Type B pancreatic cell (in vitro differentiated cells): ENCODE results near the gene MSL2. TPM values are rescaled to one million over a fixed set of nuclear protein-coding genes. Genes with fewer than 3 reads are reported as not detected.
"Not testable (repeated sequence)": the region's sequence is repeated elsewhere in the genome, so short reads cannot be mapped to it uniquely, and the experiment has no call there.

Experiments
- DNase-seq: peaks from one replicate; pipeline ENCODE4 v3.0.0; 2021; ENCODE audit warnings: mixed read lengths; ENCODE audit not compliant: unreplicated experiment; ENCODE audit errors: extremely low spot score
- H3K27ac Mint-ChIP-seq: 2 replicates; pipeline ENCODE4 v1.8.0; 2021; ENCODE audit warnings: mild to moderate bottlenecking, mixed read lengths
- H3K27me3 Mint-ChIP-seq: 2 replicates; pipeline ENCODE4 v1.8.0; 2021; ENCODE audit warnings: mixed read lengths
- H3K36me3 Mint-ChIP-seq: 2 replicates; pipeline ENCODE4 v1.8.0; 2021; ENCODE audit warnings: mixed read lengths
- H3K4me1 Mint-ChIP-seq: one replicate; pipeline ENCODE4 v1.8.0; 2021; ENCODE audit warnings: mixed read lengths; ENCODE audit not compliant: unreplicated experiment
- H3K4me3 Mint-ChIP-seq: 2 replicates; pipeline ENCODE4 v1.8.0; 2021; ENCODE audit warnings: mild to moderate bottlenecking, mixed read lengths
- H3K9me3 Mint-ChIP-seq: 2 replicates; pipeline ENCODE4 v1.8.0; 2021; ENCODE audit warnings: mixed read lengths
- CTCF ChIP-seq: fragments of 200-600 bp; sonication (generic); conservative IDR thresholded peaks from 2 replicates; pipeline ENCODE4 v1.5.0; 2021; ENCODE audit warnings: antibody characterized with exemption, mild to moderate bottlenecking
- total RNA-seq: library from RNA; stranded (reverse); gene quantifications from 2 replicates; pipeline ENCODE4 v1.2.1, GENCODE V29; 2021; ENCODE audit warnings: low replicate concordance

The MSL2 gene
- total RNA-seq, 1 donor from 2014 or later: 38.4 TPM

- Mint-ChIP-seq H3K27ac (no peak overlapping the region), H3K27me3 (no peaks in the 10 kb centered on the region), H3K9me3 (no peaks in the 10 kb centered on the region), H3K36me3 (peaks cover 12% of the 10 kb centered on the region), H3K4me3 (no peak overlapping the region), H3K4me1 (peaks cover 7% of the 10 kb centered on the region)
- TF ChIP-seq CTCF: no peak
- DNase-seq: no peak
Measured at GRCh38 chr3:136136454-136136853, 59.7 kb downstream of the MSL2 start.

DNA sequence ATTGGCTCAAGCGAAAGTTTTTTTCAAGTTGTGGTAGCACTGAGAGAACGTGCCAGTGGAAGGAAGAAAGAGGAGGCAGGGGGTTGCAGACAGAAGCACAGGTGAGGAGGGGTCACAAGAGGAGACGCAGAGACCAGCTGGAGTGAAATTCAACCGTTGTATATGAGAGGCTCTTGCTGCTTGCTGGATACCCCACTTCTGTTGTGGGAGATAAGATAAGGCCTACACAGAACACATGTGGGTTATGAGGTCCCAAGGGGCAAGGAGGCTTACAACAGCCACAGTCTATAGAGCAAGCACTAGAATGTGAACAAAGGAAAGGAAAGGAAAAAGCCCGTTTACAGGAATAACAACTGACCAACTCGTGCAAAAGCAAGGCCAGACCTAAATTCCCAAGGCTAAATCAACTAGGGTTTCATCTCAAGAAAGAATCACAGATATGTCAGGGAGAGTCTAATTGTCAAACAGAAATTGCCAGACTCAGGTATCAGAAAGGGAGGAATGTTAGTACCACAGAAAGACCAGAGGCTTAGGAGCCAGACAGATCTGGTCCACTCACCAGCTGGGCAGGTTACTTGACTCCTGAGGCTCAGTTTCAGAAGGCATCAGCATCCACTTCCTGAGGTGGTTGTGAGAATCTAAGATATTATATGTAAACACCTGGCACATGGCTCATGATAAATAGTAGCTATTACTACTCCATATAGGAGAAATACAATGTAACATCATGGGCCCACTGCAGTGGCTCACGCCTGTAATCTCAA is 60.9 kb downstream of the MSL2 start:
- TF ChIP-seq CTCF: no peak
- H3K36me3 Mint-ChIP-seq: peaks cover 12% of the 10 kb centered on the region
- DNase-seq: no peak
- peak overlapping the region; percentile 2 for H3K27ac Mint-ChIP-seq
- H3K4me1 Mint-ChIP-seq: peaks cover 7% of the 10 kb centered on the region
- H3K4me3 Mint-ChIP-seq: no peak overlapping the region
- H3K9me3 Mint-ChIP-seq: no peaks in the 10 kb centered on the region
- H3K27me3 Mint-ChIP-seq: no peaks in the 10 kb centered on the region

- H3K27ac Mint-ChIP-seq: no peak overlapping the region
- H3K36me3 Mint-ChIP-seq: peaks cover 12% of the 10 kb centered on the region
- peaks cover 7% of the 10 kb centered on the region for H3K4me1 Mint-ChIP-seq
- TF ChIP-seq CTCF: no peak
- H3K27me3 Mint-ChIP-seq: no peaks in the 10 kb centered on the region
- DNase-seq: no peak
- H3K9me3 Mint-ChIP-seq: no peaks in the 10 kb centered on the region
- no peak overlapping the region for H3K4me3 Mint-ChIP-seq
Measured at GRCh38 chr3:136134091-136134490, 62.0 kb downstream of the MSL2 start.

DNA sequence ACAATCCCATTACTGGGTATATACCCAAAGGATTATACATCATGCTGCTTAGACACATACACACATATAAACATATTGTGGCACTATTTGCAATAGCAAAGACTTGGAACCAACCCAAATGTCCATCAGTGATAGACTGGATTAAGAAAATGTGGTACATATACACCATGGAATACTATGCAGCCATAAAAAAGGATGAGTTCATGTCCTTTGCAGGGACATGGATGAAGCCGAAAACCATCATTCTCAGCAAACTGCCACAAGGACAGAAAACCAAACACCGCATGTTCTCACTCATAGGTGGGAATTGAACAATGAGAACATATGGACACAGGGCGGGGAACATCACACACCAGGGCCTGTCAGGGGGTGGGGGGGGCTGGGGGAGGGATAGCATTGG is 64.5 kb downstream of the MSL2 start:
- H3K27ac Mint-ChIP-seq, DNase-seq, H3K4me3 Mint-ChIP-seq, H3K9me3 Mint-ChIP-seq, H3K27me3 Mint-ChIP-seq, H3K4me1 Mint-ChIP-seq: not testable (repeated sequence)
- peaks cover 14% of the 10 kb centered on the region for H3K36me3 Mint-ChIP-seq

- H3K4me1 Mint-ChIP-seq: no peaks in the 10 kb centered on the region
- H3K9me3 Mint-ChIP-seq: peaks cover 1% of the 10 kb centered on the region
- no peak overlapping the region for H3K4me3 Mint-ChIP-seq
- no peak for DNase-seq
- H3K27ac Mint-ChIP-seq: no peak overlapping the region
- H3K36me3 Mint-ChIP-seq: peaks cover 16% of the 10 kb centered on the region
- H3K27me3 Mint-ChIP-seq: no peaks in the 10 kb centered on the region
- TF ChIP-seq CTCF: no peak
Measured at GRCh38 chr3:136122006-136122405, 74.1 kb downstream of the MSL2 start.

GRCh38 chr3:136120373-136121348 is 75.5 kb downstream of the MSL2 start:
- TF ChIP-seq CTCF: no peak
- H3K27ac Mint-ChIP-seq: no peak overlapping the region
- H3K36me3 Mint-ChIP-seq: peaks cover 10% of the 10 kb centered on the region
- DNase-seq: no peak
- no peaks in the 10 kb centered on the region for H3K9me3 Mint-ChIP-seq
- no peaks in the 10 kb centered on the region for H3K4me1 Mint-ChIP-seq
- H3K4me3 Mint-ChIP-seq: no peak overlapping the region
- H3K27me3 Mint-ChIP-seq: no peaks in the 10 kb centered on the region

- H3K36me3 Mint-ChIP-seq, DNase-seq, H3K27me3 Mint-ChIP-seq: not testable (repeated sequence)
Measured at GRCh38 chr3:136119783-136120182, 76.4 kb downstream of the MSL2 start.

GRCh38 chr3:136119332-136119731 is 76.8 kb downstream of the MSL2 start:
- not testable (repeated sequence) for H3K27ac Mint-ChIP-seq, H3K4me3 Mint-ChIP-seq

More at GRCh38 chr3:136119783-136120182, 76.4 kb downstream of the MSL2 start:
- not testable (repeated sequence) for H3K4me3 Mint-ChIP-seq, H3K9me3 Mint-ChIP-seq, H3K27ac Mint-ChIP-seq, H3K4me1 Mint-ChIP-seq

More at GRCh38 chr3:136119332-136119731, 76.8 kb downstream of the MSL2 start:
- not testable (repeated sequence) for H3K36me3 Mint-ChIP-seq, H3K27me3 Mint-ChIP-seq, H3K9me3 Mint-ChIP-seq, DNase-seq, H3K4me1 Mint-ChIP-seq
